ENCODE results near the gene WIPI1. TPM values are rescaled to one million over a fixed set of nuclear protein-coding genes. Genes with fewer than 3 reads are reported as not detected.

Gene WIPI1
- total and polyA plus RNA-seq, 10 of the 15 experiments (the other 5 are each of a cell fraction or from before 2014, with no cell fraction given), result 6.5 to 44.5 (median 26.2) TPM

- WGBS (ENCODE audit: insufficient coverage, insufficient replicate concordance, low lambda C conversion rate, missing lambda C conversion rate), result 71% methylated on average over 8 of the region's 8 CpGs
- no peaks in the 10 kb centered on the region for H3K27me3 ChIP-seq (replicated peaks in 1 of 2; ENCODE audit: control insufficient read depth in 2 of 2, insufficient read depth in 2 of 2, low read length in 1 of 2)
- SMC1A ChIA-PET (ENCODE audit: uncharacterized antibody, unreplicated experiment), result interaction anchor here (1.4 kb wide), 1 partner anchor 10 kb away, joined by 6 read pairs; no protein-coding TSS in a partner anchor
These were observed 6.9 kb downstream of the WIPI1 start for GRCh38 chr17:68450391-68450790.

More at GRCh38 chr17:68450391-68450790, 6.9 kb downstream of the WIPI1 start:
- in situ Hi-C loops (cut with MboI) (no loop called here), intact Hi-C loops (cut with micrococcal nuclease; ENCODE audit: unreplicated experiment) (no loop called here)
- ATAC-seq, result no peak
- no peak for DNase-seq (ENCODE audit: low read depth, low spot score)
- no TSS peak for BruUV-seq (replicated peaks)
- RAD21 ChIA-PET (ENCODE audit: unreplicated experiment), result interaction anchor here (0.7 kb wide), 1 partner anchor 186 kb away, joined by 3 read pairs; no protein-coding TSS in a partner anchor
- POLR2A ChIA-PET, result interaction anchor here (0.6 to 1.1 kb wide), 2 partner anchors 9 to 269 kb away, joined by 3 to 8 read pairs; no protein-coding TSS in a partner anchor
- Histone ChIP-seq H2AFZ (ENCODE audit: control insufficient read depth, low read depth, low read length) (no peak overlapping the region), H3K36me3 (ENCODE audit: control insufficient read depth in 2 of 2, insufficient read depth in 2 of 2, low read length in 1 of 2) (peaks cover 0 to 3% of the 10 kb centered on the region in 2 experiments; a peak in 2 of 4 replicates), H4K20me1 (ENCODE audit: control insufficient read depth, insufficient read depth) (no peaks in the 10 kb centered on the region), H3K27ac (ENCODE audit: control insufficient read depth, insufficient read depth) (no peak overlapping the region), H3K79me2 (ENCODE audit: control insufficient read depth, insufficient read depth, low read length) (no peaks in the 10 kb centered on the region), H3K4me2 (ENCODE audit: control insufficient read depth, insufficient read depth) (no peak overlapping the region), H3K9ac (ENCODE audit: control insufficient read depth, insufficient read depth, low read length) (no peak overlapping the region), H3K9me3 (replicated peaks; ENCODE audit: control insufficient read depth, insufficient read depth, low read length) (no peaks in the 10 kb centered on the region; the same call in 2 of the 3 replicates), H3K4me3 (no peak overlapping the region), H3K4me1 (ENCODE audit: control insufficient read depth, insufficient read depth, low read length) (no peaks in the 10 kb centered on the region)
- no peak for FAIRE-seq
- CTCF ChIA-PET, result interaction anchor here (1.9 kb wide), 1 partner anchor 14 kb away, joined by 12 read pairs; no protein-coding TSS in a partner anchor
- no peak for TF ChIP-seq HCFC1 (IDR thresholded peaks at IDR 0.05; ENCODE audit: low read length)
- TF ChIP-seq JUNB (IDR thresholded peaks at IDR 0.05), result no peak
- TF ChIP-seq TAF1 (IDR thresholded peaks at IDR 0.05; ENCODE audit: borderline replicate concordance, low read depth, low read length), result no peak
- TF ChIP-seq RB1 (IDR thresholded peaks at IDR 0.05; ENCODE audit: borderline replicate concordance), result no peak
- no peak for TF ChIP-seq BHLHE40 (IDR thresholded peaks at IDR 0.05; ENCODE audit: borderline replicate concordance in 1 of 2, low read depth in 2 of 2, low read length in 1 of 2)
- TF ChIP-seq KLF5 (IDR thresholded peaks at IDR 0.05; ENCODE audit: partially characterized antibody), result no peak
- no peak for TF ChIP-seq CTCF (IDR thresholded peaks at IDR 0.05 in 2 of 3, conservative IDR thresholded peaks at IDR 0.05 in 1 of 3; ENCODE audit: control insufficient read depth in 2 of 3, extremely low read depth in 1 of 3, insufficient read depth in 1 of 3, low read depth in 3 of 3, low read length in 3 of 3)
- TF ChIP-seq CBX3 (IDR thresholded peaks at IDR 0.05; ENCODE audit: borderline replicate concordance, low read depth), result no peak
- no peak for TF ChIP-seq PBX3 (IDR thresholded peaks at IDR 0.05; ENCODE audit: insufficient replicate concordance, low read depth, low read length)
- TF ChIP-seq ZNF274 (IDR thresholded peaks at IDR 0.05; ENCODE audit: insufficient read depth, insufficient read length), result no peak
- TF ChIP-seq TCF12 (IDR thresholded peaks at IDR 0.05; ENCODE audit: low read depth, low read length), result no peak
- no peak for TF ChIP-seq MLLT1 (IDR thresholded peaks at IDR 0.05)
- no peak for TF ChIP-seq SMAD5 (IDR thresholded peaks at IDR 0.05; ENCODE audit: low read depth)
